Central memory CD4-positive, alpha-beta T cell (primary cell): ENCODE measurements around the gene CDC23.
"Not testable (repeated sequence)": the region's sequence is repeated elsewhere in the genome, so short reads cannot be mapped to it uniquely, and the experiment has no call there.

Source experiments
- DNase-seq: peaks from one replicate; pipeline ENCODE4 v3.0.0; 2022

The CDC23 gene

DNA sequence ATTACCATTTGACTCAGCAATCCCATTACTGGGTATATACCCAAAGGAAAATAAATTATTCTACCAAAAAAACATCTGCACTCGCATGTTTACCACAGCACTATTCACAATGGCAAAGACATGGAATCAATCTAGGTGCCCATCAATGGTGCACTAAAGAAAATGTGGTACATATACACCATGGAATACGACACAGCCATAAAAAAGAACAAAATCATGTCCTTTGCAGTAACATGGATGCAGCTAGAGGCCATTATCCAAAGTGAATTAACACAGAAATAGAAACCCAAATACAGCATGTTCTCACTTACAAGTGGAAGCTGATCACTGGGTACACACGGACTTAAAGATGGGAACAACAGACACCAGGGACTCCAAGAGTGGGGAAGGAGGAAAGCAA, 2.1 kb downstream of the CDC23 start:
- no peak for DNase-seq

DNA sequence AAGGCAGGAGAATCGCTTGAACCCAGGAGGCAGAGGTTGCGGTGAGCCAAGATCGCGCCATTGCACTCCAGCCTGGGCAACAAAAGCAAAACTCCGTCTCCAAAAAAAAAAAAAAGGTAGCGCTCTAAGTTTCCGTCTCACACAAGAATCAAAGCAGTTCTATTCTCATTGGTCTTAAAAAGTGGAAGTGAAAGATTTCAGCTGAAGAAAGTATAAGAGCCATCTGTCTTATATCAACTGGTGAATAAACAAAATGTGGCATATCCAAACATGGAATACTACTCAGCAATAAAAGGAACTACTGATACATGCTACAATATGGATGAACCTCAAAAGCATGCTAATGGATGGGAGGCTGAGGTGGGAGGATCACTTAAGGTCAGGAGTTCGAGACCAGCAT, 19.3 kb downstream of the CDC23 start:
- not testable (repeated sequence) for DNase-seq

DNA sequence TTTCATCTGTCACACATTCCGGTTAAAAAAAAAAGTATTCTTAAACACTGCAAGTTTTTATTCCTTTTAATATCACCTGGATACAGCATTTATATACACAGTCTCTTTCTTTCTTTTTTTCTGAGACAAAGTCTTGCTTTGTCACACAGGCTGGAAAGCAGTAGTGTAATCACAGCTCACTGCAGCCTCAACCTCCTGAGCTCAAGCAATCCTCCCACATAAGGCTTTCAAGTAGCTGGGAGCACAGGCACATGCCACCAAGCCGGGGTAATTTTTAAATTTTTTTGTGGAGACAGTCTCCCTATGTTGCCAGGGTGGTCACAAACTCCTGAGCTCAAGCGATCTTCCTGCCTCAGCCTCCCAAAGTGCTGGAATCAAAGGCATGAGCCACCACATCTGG, 20.3 kb downstream of the CDC23 start:
- DNase-seq = no peak

- DNase-seq = no peak
These were observed 24.5 kb downstream of the CDC23 start for GRCh38 chr5:138188626-138189025.

DNA sequence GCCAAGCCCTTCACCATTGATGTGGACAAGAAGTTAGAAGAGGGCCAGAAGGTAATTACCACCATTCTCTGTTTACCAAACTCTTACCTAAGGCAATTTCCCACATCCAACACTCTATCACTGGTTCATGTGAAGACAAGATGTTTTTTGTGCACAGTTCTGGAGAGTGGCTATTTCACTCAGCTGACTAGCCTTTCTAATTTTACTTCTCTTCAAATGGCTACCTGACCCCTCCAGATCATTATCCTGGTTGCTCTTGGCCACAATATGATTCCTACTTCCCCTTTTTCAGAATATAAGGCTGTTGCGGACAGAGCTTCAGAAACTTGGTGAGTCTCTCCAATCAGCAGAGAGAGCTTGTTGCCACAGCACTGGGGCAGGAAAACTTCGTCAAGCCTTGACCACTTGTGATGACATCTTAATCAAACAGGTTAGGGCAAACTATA, 27.1 kb downstream of the CDC23 start:
- no peak for DNase-seq

GRCh38 chr5:138182808-138183207, 30.3 kb downstream of the CDC23 start:
- DNase-seq = no peak

GRCh38 chr5:138180841-138181240, 32.3 kb downstream of the CDC23 start:
- no peak for DNase-seq

GRCh38 chr5:138180183-138180782, 32.8 kb downstream of the CDC23 start:
- DNase-seq = peak; percentile 9

- DNase-seq = no peak
These were observed 33.8 kb downstream of the CDC23 start for GRCh38 chr5:138179277-138179857.

DNA sequence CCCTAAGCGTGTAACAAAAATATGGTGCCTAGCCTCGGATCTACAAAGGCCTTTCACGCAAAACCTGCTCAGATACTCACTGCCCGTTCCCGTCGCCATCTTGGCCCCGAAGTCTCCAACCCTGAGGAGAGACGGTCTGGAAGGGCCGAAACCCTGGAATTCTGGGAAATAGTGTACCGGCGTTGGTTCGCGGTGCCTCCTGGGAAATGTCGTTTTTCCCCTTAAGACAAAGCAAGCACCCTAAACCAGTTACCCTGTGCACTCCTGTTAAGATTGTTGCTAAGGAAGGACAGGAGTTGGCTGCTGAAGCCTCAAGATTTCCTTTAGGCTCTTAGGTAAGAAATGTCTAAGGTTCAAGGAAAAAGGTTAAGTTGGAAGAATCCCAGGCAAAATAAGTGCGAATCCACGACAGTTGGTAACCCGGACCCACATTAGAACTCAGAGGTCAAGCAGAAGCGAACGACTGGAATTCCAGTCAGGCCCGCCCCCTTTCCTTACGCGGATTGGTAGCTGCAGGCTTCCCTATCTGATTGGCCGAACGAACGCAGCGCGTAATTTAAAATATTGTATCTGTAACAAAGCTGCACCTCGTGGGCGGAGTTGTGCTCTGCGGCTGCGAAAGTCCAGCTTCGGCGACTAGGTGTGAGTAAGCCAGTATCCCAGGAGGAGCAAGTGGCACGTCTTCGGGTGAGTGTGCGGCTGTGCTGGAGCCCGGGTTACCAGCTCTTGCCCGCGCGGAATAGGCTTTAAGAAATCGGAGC, 34.4 kb downstream of the CDC23 start, which contains the start of the genes BRD8 and KIF20A:
BRD8 (minus strand) TSS at position 115 of the 761 bp plus-strand sequence; CDS start at position 99, 16 bp downstream.
KIF20A (plus strand) TSS at position 597 of the 761 bp plus-strand sequence. CDS start 569 bp downstream, outside the sequence.
- DNase-seq = peak; percentile 84

GRCh38 chr5:138177941-138178515, 35.1 kb downstream of the CDC23 start:
- no peak for DNase-seq

- DNase-seq = no peak
These were observed 42.8 kb downstream of the CDC23 start for GRCh38 chr5:138170299-138170698.

GRCh38 chr5:138169124-138169523, 44.0 kb downstream of the CDC23 start:
- no peak for DNase-seq

- no peak for DNase-seq
These were observed 49.4 kb downstream of the CDC23 start for GRCh38 chr5:138163721-138164120.

DNA sequence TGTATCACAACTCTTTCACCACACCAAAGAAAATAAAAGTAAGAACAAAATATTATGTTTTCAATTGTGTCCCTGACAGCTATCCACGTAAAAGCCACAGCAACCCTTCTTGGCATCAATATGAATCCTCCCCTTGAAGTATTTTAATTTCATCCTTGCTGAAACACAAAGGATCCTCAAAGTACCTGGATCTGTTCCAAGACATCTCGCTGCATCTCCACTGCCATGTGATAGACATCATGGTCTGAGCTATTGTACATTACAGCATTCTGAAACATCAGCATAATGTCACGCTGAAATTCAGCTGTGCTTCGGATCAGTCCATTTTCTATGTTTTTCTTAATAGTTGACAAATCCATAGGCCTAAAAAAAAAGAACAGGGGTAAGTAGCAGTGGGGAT, 52.4 kb downstream of the CDC23 start:
- no peak for DNase-seq

DNA sequence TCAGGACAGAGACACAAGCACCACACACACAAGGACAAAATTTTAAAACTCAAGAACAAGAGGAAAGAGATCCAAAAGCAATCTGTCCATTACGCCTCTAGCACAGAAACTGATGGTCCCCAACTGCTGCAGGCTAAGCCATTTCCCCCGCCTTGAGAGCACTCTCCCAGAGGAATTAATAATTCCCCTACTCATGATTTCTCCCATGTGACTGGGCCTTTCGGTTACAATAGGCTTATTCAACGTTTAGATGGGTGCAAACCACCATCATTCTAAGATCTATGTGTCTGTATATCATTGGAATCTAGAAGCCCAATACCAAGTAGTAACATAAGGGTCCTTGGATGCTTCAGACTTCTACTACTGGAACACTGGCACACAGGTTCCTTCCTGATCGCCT, 53.5 kb downstream of the CDC23 start:
- no peak for DNase-seq

DNA sequence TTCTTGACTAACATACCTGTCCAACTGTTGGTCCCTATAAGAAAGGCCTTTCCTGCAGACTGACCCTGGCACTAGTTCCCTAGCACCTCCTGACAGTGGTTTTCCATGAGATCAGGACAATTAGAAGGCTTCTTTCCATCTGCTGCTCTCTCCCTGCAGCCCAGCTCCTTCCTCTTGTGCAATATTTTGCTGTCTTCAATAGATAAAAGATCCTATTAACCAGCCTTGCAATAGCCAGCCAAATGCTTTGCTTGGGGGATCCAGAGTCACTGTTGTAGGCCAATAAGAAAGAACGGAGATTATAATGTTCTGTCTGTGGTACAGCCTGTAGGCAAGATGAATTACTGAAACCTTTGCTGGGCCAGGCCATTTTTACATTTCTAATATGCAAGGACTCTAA, 55.5 kb downstream of the CDC23 start:
- no peak for DNase-seq

DNA sequence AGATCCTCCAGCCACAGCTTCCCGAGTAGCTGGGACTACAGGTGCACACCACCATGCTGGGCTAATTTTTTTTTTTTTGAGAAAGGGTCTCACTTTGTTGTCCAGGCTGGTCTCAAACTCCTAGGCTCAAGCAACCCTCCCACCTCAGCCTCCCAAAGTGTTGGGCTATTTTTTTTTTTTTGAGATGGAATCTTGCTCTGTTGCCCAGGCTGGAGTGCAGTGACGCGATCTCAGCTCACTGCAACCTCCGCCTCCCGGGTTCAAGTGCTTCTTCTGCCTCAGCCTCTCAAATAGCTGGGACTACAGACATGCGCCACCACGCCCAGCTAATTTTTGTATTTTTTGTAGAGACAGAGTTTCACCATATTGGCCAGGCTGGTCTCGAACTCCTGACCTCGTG, 57.1 kb downstream of the CDC23 start:
- not testable (repeated sequence) for DNase-seq

GRCh38 chr5:138149530-138149929, 63.6 kb downstream of the CDC23 start:
- no peak for DNase-seq

DNA sequence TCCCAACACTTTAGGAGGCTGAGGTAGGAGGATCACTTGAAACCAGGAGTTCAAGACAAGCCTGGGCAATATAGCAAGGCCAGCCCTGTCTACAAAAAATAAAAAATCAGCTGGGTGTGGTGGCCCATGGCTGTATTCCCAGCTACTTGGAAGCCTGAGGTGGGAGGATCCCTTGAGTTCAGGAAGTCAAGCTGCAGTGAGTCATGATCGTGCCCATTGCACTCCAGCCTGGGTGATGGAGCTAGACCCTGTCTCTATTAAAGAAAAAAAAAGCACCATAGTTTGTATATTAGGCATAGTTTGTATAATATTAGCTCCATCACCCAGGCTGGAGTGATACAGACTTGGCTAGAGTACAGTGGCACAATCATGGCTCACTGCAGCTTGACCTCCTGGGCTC, 64.3 kb downstream of the CDC23 start:
- no peak for DNase-seq

- DNase-seq = not testable (repeated sequence)
These were observed 69.5 kb downstream of the CDC23 start for GRCh38 chr5:138143578-138143977.

- no peak for DNase-seq
These were observed 71.4 kb downstream of the CDC23 start for GRCh38 chr5:138141734-138142133.

GRCh38 chr5:138140268-138140667, 72.9 kb downstream of the CDC23 start:
- DNase-seq = no peak

GRCh38 chr5:138139781-138140090, 73.4 kb downstream of the CDC23 start:
- no peak for DNase-seq
